ENCODE data around the gene CFAP77.
"Not testable (repeated sequence)": the region's sequence is repeated elsewhere in the genome, so short reads cannot be mapped to it uniquely, and the experiment has no call there.

Gene CFAP77

DNA sequence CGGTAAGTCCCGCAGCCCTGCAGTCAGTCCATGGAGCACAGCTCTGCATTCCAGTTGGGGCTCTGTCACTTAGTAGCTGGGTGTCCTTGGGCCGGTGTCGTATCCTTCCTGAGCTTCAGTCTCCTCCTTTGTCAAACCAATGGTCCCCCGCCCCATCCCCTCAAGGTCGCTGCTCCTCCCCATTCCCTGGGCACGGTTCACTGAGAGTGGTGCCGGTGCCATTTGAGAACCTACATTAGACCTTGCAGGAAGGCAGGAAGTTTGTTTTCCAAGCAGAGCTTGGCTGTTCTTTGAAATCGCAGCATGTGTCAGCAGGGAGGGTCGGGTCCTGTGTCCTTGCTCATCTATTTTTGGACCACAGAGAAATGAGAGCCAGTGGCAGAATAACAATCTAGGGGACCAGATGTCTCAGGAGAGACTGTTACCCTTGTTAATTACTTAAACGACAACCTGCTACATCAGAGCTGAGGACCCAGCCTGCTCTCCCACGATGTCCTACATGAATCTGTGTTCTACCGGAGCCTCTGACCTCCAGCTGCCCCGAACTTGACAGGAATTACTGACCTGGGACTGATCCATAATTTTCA lies 150.7 kb downstream of the CFAP77 start:
- H3K27me3 ChIP-seq (ENCODE audit: insufficient read depth, poor library complexity, severe bottlenecking): peaks cover 13% of the 10 kb centered on the region
- no peak overlapping the region for H3K27ac ChIP-seq (replicated peaks)
- DNase-seq (ENCODE audit: low read depth in 1 of 2, low spot score in 1 of 2): no peak
- no peak overlapping the region for H3K4me3 ChIP-seq (replicated peaks; ENCODE audit: insufficient read depth, low read length)
- TF ChIP-seq SPI1 (IDR thresholded peaks at IDR 0.05; ENCODE audit: borderline replicate concordance, low read depth): no peak
- TF ChIP-seq POLR2AphosphoS5 (IDR thresholded peaks at IDR 0.05; ENCODE audit: low read depth): no peak
- TF ChIP-seq, protein P1, sequence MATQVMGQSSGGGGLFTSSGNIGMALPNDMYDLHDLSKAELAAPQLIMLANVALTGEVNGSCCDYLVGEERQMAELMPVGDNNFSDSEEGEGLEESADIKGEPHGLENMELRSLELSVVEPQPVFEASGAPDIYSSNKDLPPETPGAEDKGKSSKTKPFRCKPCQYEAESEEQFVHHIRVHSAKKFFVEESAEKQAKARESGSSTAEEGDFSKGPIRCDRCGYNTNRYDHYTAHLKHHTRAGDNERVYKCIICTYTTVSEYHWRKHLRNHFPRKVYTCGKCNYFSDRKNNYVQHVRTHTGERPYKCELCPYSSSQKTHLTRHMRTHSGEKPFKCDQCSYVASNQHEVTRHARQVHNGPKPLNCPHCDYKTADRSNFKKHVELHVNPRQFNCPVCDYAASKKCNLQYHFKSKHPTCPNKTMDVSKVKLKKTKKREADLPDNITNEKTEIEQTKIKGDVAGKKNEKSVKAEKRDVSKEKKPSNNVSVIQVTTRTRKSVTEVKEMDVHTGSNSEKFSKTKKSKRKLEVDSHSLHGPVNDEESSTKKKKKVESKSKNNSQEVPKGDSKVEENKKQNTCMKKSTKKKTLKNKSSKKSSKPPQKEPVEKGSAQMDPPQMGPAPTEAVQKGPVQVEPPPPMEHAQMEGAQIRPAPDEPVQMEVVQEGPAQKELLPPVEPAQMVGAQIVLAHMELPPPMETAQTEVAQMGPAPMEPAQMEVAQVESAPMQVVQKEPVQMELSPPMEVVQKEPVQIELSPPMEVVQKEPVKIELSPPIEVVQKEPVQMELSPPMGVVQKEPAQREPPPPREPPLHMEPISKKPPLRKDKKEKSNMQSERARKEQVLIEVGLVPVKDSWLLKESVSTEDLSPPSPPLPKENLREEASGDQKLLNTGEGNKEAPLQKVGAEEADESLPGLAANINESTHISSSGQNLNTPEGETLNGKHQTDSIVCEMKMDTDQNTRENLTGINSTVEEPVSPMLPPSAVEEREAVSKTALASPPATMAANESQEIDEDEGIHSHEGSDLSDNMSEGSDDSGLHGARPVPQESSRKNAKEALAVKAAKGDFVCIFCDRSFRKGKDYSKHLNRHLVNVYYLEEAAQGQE (IDR thresholded peaks at IDR 0.05; ENCODE audit: insufficient replicate concordance, low read depth): no peak
- no peak for TF ChIP-seq GABPA (IDR thresholded peaks at IDR 0.05; ENCODE audit: low read depth)
- TF ChIP-seq CTCF (IDR thresholded peaks at IDR 0.05; ENCODE audit: insufficient read depth, low read length): no peak

GRCh38 chr9:132562306-132562573 lies 152.2 kb downstream of the CFAP77 start:
- TF ChIP-seq POLR2AphosphoS5 (IDR thresholded peaks at IDR 0.05; ENCODE audit: low read depth): no peak
- no peak for TF ChIP-seq CTCF (IDR thresholded peaks at IDR 0.05; ENCODE audit: insufficient read depth, low read length)
- no peak overlapping the region for H3K27ac ChIP-seq (replicated peaks)
- DNase-seq (ENCODE audit: low read depth in 1 of 2, low spot score in 1 of 2): no peak
- H3K27me3 ChIP-seq (ENCODE audit: insufficient read depth, poor library complexity, severe bottlenecking): peaks cover 13% of the 10 kb centered on the region
- no peak overlapping the region for H3K4me3 ChIP-seq (replicated peaks; ENCODE audit: insufficient read depth, low read length)

DNA sequence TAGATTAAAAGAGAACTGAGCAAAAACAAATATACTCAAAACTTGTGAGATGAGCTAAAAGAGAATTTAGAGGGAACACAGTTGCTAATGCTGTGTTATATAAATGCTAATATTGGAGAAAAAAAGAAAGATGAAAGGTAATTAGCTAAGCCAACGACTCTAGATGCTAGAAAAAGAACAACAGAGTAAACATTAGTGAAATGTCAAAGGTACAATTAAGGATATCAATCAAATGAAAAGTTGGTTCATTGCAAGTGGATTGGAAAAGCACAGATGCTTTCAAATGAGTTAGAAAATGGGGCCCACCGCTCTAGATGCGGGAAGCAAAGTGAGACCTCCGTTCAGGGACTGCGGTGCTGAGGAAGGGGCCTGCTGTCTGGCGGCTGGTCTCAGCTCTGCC lies 154.5 kb downstream of the CFAP77 start:
- peaks cover 13% of the 10 kb centered on the region for H3K27me3 ChIP-seq (ENCODE audit: insufficient read depth, poor library complexity, severe bottlenecking)

DNA sequence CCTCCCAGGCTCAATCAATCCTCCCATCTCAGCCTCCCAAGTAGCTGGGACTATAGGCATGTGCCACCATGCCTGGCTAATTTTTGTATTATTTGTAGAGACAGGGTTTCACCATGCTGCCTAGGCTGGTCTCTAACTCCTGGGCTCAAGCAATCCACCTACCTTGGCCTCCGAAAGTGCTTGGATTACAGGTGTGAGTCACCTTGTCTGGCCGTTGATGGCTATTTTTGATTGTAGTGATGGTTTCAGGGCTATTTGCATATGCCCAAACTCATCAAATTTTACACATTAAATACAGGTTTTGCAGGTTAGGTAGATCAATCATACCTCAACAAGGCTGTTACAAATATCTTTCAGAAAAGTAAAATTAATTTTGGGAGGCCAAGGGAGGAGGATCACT lies 158.8 kb downstream of the CFAP77 start:
- H3K4me3 ChIP-seq (replicated peaks; ENCODE audit: insufficient read depth, low read length); H3K27ac ChIP-seq (replicated peaks); DNase-seq (ENCODE audit: low read depth in 1 of 2, low spot score in 1 of 2); H3K27me3 ChIP-seq (ENCODE audit: insufficient read depth, poor library complexity, severe bottlenecking): not testable (repeated sequence)

More for the DNA sequence above, 154.5 kb downstream of the CFAP77 start:
- DNase-seq (ENCODE audit: low read depth in 1 of 2, low spot score in 1 of 2): no peak
- no peak overlapping the region for H3K4me3 ChIP-seq (replicated peaks; ENCODE audit: insufficient read depth, low read length)
- TF ChIP-seq POLR2AphosphoS5 (IDR thresholded peaks at IDR 0.05; ENCODE audit: low read depth) (no peak), SPI1 (IDR thresholded peaks at IDR 0.05; ENCODE audit: borderline replicate concordance, low read depth) (no peak), CTCF (IDR thresholded peaks at IDR 0.05; ENCODE audit: insufficient read depth, low read length) (no peak), GABPA (IDR thresholded peaks at IDR 0.05; ENCODE audit: low read depth) (no peak)
- TF ChIP-seq, protein P1 (IDR thresholded peaks at IDR 0.05; ENCODE audit: insufficient replicate concordance, low read depth): no peak
- H3K27ac ChIP-seq (replicated peaks): no peak overlapping the region
